ENCODE results near the gene LRRTM3.

Gene LRRTM3

GRCh38 chr10:67144530-67144929, 218.7 kb downstream of the LRRTM3 start:
- no peak for DNase-seq

Data from hematopoietic multipotent progenitor cell treated with erythropoietin and hydrocortisone succinate and interleukin-3 and kit ligand, for 8 days (in vitro differentiated cells).